Measurements from ENCODE around the gene RASA4.
"Not testable (repeated sequence)": the region's sequence is repeated elsewhere in the genome, so short reads cannot be mapped to it uniquely, and the experiment has no call there.

The RASA4 gene

DNA sequence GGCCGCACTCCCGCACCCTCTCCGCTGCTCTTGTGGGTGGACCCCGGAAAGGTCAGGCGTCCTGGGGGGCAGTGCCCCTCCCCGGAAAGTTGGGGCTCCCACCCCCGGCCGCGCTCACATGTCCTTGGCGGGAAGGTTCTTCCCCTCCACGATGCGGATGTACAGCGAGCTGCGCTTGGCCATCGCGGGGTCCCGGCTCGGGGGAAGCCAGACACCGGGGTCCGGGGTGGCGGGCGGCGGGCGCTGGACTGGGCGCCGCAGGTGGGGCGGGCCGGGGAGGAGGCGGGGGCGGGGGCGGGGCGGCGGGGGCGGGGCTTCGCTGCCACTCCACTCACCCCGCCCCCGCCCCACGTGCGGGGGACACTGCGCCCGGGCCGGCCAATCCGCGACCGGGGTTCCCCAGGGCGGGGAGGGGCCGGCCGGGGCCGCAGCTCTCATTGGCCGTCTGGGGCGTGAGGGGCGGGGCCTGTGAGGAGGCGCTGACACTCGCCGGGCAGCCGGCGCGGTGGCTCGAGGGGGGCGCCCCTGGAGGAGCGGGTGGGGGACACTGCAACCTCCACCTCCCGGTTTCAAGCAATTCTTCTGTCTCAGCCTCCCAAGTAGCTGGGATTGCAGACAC is at the start of gene RASA4:
TSS of gene RASA4 (minus strand) at position 250 of the 619 bp plus-strand sequence. CDS start at position 183, 67 bp downstream.
- not testable (repeated sequence) for H3K79me2 ChIP-seq (ENCODE audit: control insufficient read depth, low read length); H3K9me3 ChIP-seq (ENCODE audit: control insufficient read depth, insufficient read depth, low read length); H3K27me3 ChIP-seq (ENCODE audit: control insufficient read depth, low read length); H3K36me3 ChIP-seq (ENCODE audit: control insufficient read depth, low read length); H4K20me1 ChIP-seq (ENCODE audit: control insufficient read depth, insufficient read depth, low read depth, low read length); H3K9me2 ChIP-seq (replicated peaks; ENCODE audit: control insufficient read depth, low read length); H3F3A ChIP-seq (ENCODE audit: control insufficient read depth, insufficient read depth); H3K27ac ChIP-seq (ENCODE audit: low read depth, low read length)
- peaks cover 11% of the 10 kb centered on the region for H3K4me1 ChIP-seq (ENCODE audit: control insufficient read depth, low read length)
- H3K4me3 ChIP-seq (ENCODE audit: low read length) = 0 out of 2 replicates have a peak within 1 kb of the TSS, but pooled peaks have one; percentile 30
- H3K4me2 ChIP-seq (ENCODE audit: low read length) = peak within 1 kb of the TSS; percentile 46

DNA sequence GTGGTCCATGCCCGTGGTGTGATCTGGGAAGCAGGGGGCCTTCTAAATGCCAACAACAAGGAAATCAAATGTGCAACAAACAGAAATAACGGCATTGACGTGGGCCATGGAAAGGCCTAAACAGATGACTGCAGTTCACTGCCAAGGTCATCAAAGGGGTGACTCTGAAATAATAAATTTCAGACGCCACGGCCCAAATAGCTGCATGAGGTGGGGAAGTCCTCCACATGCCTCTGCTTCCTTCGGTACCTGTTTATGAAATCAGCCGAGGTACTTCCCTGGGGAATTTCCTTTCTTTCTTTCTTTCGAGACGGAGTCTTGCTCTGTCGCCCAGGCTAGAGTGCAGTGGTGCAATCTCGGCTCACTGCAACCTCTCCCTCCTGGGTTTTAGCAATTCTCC is 48.2 kb upstream of the RASA4 start:
- H3K4me3 ChIP-seq (ENCODE audit: low read length); H3K4me2 ChIP-seq (ENCODE audit: low read length); H4K20me1 ChIP-seq (ENCODE audit: control insufficient read depth, insufficient read depth, low read depth, low read length); H3K36me3 ChIP-seq (ENCODE audit: control insufficient read depth, low read length); H3K4me1 ChIP-seq (ENCODE audit: control insufficient read depth, low read length); H3K27ac ChIP-seq (ENCODE audit: low read depth, low read length); H3F3A ChIP-seq (ENCODE audit: control insufficient read depth, insufficient read depth); H3K79me2 ChIP-seq (ENCODE audit: control insufficient read depth, low read length); H3K27me3 ChIP-seq (ENCODE audit: control insufficient read depth, low read length); H3K9me2 ChIP-seq (replicated peaks; ENCODE audit: control insufficient read depth, low read length); H3K9me3 ChIP-seq (ENCODE audit: control insufficient read depth, insufficient read depth, low read length): not testable (repeated sequence)

DNA sequence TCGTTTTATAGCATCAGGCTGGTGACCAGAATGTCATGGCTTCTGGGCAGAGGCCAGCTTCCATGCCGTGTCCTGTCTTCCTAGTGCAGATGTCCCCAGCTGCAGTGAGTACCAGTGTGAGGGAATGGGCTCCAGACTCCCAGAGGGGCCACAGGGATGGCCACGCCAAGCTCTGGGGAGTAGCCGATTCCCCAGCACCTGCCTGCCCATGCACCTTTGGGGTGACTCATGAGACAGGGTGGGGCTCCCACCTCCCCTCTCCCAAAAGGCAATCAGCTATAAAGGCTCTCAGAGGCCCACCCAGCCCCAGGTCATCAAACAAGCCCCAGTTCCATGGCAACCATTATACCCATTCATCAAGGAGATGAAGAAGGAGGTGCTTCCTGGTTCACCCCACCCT is 33.4 kb upstream of the RASA4 start, which contains the start of gene SPDYE2B:
TSS of gene SPDYE2B (plus strand) at position 396 of the 400 bp plus-strand sequence. CDS start 2,030 bp downstream, outside the sequence.
- not testable (repeated sequence) for H3K4me1 ChIP-seq (ENCODE audit: control insufficient read depth, low read length); H3K27ac ChIP-seq (ENCODE audit: low read depth, low read length); H3K4me2 ChIP-seq (ENCODE audit: low read length); H3K9me2 ChIP-seq (replicated peaks; ENCODE audit: control insufficient read depth, low read length); H3K27me3 ChIP-seq (ENCODE audit: control insufficient read depth, low read length); H3K79me2 ChIP-seq (ENCODE audit: control insufficient read depth, low read length); H3K9me3 ChIP-seq (ENCODE audit: control insufficient read depth, insufficient read depth, low read length); H4K20me1 ChIP-seq (ENCODE audit: control insufficient read depth, insufficient read depth, low read depth, low read length); H3K36me3 ChIP-seq (ENCODE audit: control insufficient read depth, low read length); H3K4me3 ChIP-seq (ENCODE audit: low read length); H3F3A ChIP-seq (ENCODE audit: control insufficient read depth, insufficient read depth)

- H3K36me3 ChIP-seq (ENCODE audit: control insufficient read depth, low read length); H3F3A ChIP-seq (ENCODE audit: control insufficient read depth, insufficient read depth); H3K9me3 ChIP-seq (ENCODE audit: control insufficient read depth, insufficient read depth, low read length); H4K20me1 ChIP-seq (ENCODE audit: control insufficient read depth, insufficient read depth, low read depth, low read length); H3K27me3 ChIP-seq (ENCODE audit: control insufficient read depth, low read length); H3K27ac ChIP-seq (ENCODE audit: low read depth, low read length); H3K9me2 ChIP-seq (replicated peaks; ENCODE audit: control insufficient read depth, low read length); H3K4me2 ChIP-seq (ENCODE audit: low read length); H3K79me2 ChIP-seq (ENCODE audit: control insufficient read depth, low read length); H3K4me3 ChIP-seq (ENCODE audit: low read length); H3K4me1 ChIP-seq (ENCODE audit: control insufficient read depth, low read length): not testable (repeated sequence)
These were observed 31.3 kb upstream of the RASA4 start for GRCh38 chr7:102647813-102648212.

DNA sequence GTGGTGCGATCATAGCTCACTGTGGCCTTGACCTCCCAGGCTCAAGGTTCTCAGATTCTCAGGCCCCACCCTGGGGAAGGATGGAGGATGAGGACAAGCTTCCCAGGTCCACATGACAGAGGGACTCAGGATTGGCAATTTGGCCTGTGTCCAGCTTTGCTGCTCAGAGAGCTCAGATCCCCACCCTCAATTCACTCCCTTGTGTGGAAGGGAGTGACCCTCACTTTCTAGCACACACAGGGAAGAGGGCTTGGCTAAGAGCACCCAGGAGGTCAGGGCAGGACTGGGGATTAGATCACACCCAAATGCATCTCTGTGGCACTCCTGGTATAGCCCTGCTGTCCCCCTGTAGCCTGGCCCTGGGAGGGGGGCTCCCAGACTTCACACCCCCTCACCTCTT is 26.8 kb upstream of the RASA4 start:
- H3K36me3 ChIP-seq (ENCODE audit: control insufficient read depth, low read length); H3K4me2 ChIP-seq (ENCODE audit: low read length); H3K79me2 ChIP-seq (ENCODE audit: control insufficient read depth, low read length); H3K9me2 ChIP-seq (replicated peaks; ENCODE audit: control insufficient read depth, low read length); H3K9me3 ChIP-seq (ENCODE audit: control insufficient read depth, insufficient read depth, low read length); H3K27me3 ChIP-seq (ENCODE audit: control insufficient read depth, low read length); H3F3A ChIP-seq (ENCODE audit: control insufficient read depth, insufficient read depth); H3K4me3 ChIP-seq (ENCODE audit: low read length); H4K20me1 ChIP-seq (ENCODE audit: control insufficient read depth, insufficient read depth, low read depth, low read length); H3K27ac ChIP-seq (ENCODE audit: low read depth, low read length); H3K4me1 ChIP-seq (ENCODE audit: control insufficient read depth, low read length): not testable (repeated sequence)

DNA sequence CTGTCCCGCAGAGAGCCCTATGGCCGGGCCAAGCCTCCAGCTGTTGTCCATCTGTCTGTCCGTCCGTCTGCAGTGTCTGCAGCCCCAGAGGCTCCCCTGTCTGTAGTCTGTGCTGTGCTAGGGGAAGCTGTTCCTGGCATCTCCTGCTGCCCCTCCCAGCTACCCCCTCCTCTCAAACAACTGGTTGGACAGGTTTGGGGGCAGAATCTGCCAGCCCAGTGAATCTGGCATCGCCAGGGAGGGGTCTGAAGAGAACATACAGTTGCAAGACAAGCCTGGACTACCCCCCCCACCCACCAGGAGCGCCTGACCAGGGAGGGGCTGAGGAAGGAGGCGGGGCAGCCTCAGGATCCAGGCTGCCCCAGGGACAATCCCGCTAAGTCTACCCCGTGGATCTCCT is 26.1 kb upstream of the RASA4 start, which contains the start of gene UPK3BL1:
TSS of gene UPK3BL1 (minus strand) at position 101 of the 400 bp plus-strand sequence. CDS start at position 51, 50 bp downstream.
- not testable (repeated sequence) for H3K36me3 ChIP-seq (ENCODE audit: control insufficient read depth, low read length); H4K20me1 ChIP-seq (ENCODE audit: control insufficient read depth, insufficient read depth, low read depth, low read length); H3K4me3 ChIP-seq (ENCODE audit: low read length); H3K27ac ChIP-seq (ENCODE audit: low read depth, low read length); H3K9me3 ChIP-seq (ENCODE audit: control insufficient read depth, insufficient read depth, low read length); H3K27me3 ChIP-seq (ENCODE audit: control insufficient read depth, low read length); H3K4me1 ChIP-seq (ENCODE audit: control insufficient read depth, low read length); H3K9me2 ChIP-seq (replicated peaks; ENCODE audit: control insufficient read depth, low read length); H3K79me2 ChIP-seq (ENCODE audit: control insufficient read depth, low read length); H3F3A ChIP-seq (ENCODE audit: control insufficient read depth, insufficient read depth); H3K4me2 ChIP-seq (ENCODE audit: low read length)

DNA sequence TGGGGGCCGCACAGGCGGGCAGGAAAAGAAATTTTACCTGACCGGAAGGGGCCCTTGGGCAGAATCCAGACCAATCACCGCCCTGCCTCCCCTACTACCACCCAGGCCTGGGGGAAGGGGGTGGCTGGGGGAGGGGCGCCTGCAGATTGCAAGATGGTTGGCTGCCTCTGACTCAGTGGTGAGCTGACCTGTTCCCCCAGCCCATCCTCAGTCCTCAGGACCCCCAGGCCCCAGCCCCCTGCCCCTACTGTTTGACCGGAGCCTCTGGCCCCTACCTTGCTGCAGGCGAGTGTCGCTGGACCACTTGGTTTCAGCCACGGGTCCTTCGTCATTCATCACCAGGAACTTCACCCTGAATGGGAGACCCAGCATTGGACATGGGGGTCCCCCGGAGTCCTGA is 22.3 kb upstream of the RASA4 start:
- not testable (repeated sequence) for H4K20me1 ChIP-seq (ENCODE audit: control insufficient read depth, insufficient read depth, low read depth, low read length); H3K79me2 ChIP-seq (ENCODE audit: control insufficient read depth, low read length); H3K4me2 ChIP-seq (ENCODE audit: low read length); H3K4me1 ChIP-seq (ENCODE audit: control insufficient read depth, low read length); H3K9me2 ChIP-seq (replicated peaks; ENCODE audit: control insufficient read depth, low read length); H3K36me3 ChIP-seq (ENCODE audit: control insufficient read depth, low read length); H3F3A ChIP-seq (ENCODE audit: control insufficient read depth, insufficient read depth); H3K4me3 ChIP-seq (ENCODE audit: low read length); H3K27me3 ChIP-seq (ENCODE audit: control insufficient read depth, low read length); H3K9me3 ChIP-seq (ENCODE audit: control insufficient read depth, insufficient read depth, low read length); H3K27ac ChIP-seq (ENCODE audit: low read depth, low read length)

GRCh38 chr7:102636956-102637355 is 20.4 kb upstream of the RASA4 start:
- H3K4me2 ChIP-seq (ENCODE audit: low read length); H3K4me3 ChIP-seq (ENCODE audit: low read length); H3K36me3 ChIP-seq (ENCODE audit: control insufficient read depth, low read length); H3K79me2 ChIP-seq (ENCODE audit: control insufficient read depth, low read length); H4K20me1 ChIP-seq (ENCODE audit: control insufficient read depth, insufficient read depth, low read depth, low read length); H3K9me3 ChIP-seq (ENCODE audit: control insufficient read depth, insufficient read depth, low read length); H3K9me2 ChIP-seq (replicated peaks; ENCODE audit: control insufficient read depth, low read length); H3K4me1 ChIP-seq (ENCODE audit: control insufficient read depth, low read length); H3K27me3 ChIP-seq (ENCODE audit: control insufficient read depth, low read length); H3K27ac ChIP-seq (ENCODE audit: low read depth, low read length); H3F3A ChIP-seq (ENCODE audit: control insufficient read depth, insufficient read depth): not testable (repeated sequence)

Data from DOHH2 (cell line).